Caco-2 (cell line): ENCODE results near the gene ZNF407. TPM values are rescaled to one million over a fixed set of nuclear protein-coding genes. Genes with fewer than 3 reads are reported as not detected.

ENCODE experiments used
- BruUV-seq: library from RNA; stranded (reverse); fragments of 400-500 nt; replicated peaks from 2 replicates; lab custom pipeline; 2021; lab: Mats Ljungman, UMichigan
- CTCF ChIA-PET: fragments of 300-600 bp; sonication (Branson Sonifier 250); formaldehyde crosslinking; loops from one replicate; lab custom pipeline; 2022; ENCODE audit warnings: antibody characterized with exemption; lab: Charles Lee
- POLR2A ChIA-PET: fragments of 300-600 bp; sonication (Branson Sonifier 250); formaldehyde crosslinking; loops from one replicate; lab custom pipeline; 2022; ENCODE audit warnings: antibody characterized with exemption; lab: Charles Lee
- DNase-seq, 2 experiments: peaks; one replicate each; pipeline versions ENCODE4 v3.0.0 to v3.0.0-alpha.2; 2020 to 2022
- H3K27me3 ChIP-seq: replicated peaks from 2 replicates; pipeline ENCODE4 v1.6.0; 2011; ENCODE audit warnings: low read length; ENCODE audit not compliant: control insufficient read depth, insufficient read depth
- H3K36me3 ChIP-seq: 2 replicates; pipeline ENCODE4 v1.5.1; 2011; ENCODE audit warnings: low read length; ENCODE audit not compliant: control insufficient read depth, insufficient read depth
- H3K4me1 ChIP-seq: fragments of 250-450 bp; sonication (Bioruptor Pico); 2 replicates; pipeline ENCODE4 v1.5.1; 2020; ENCODE audit warnings: mild to moderate bottlenecking
- H3K4me3 ChIP-seq: 2 replicates; pipeline ENCODE4 v1.5.1; 2011; ENCODE audit warnings: low read depth, mild to moderate bottlenecking, control low read depth, low read length
- H3K9me3 ChIP-seq: fragments of 250-450 bp; sonication (Bioruptor Pico); 2 replicates; pipeline ENCODE4 v1.5.1; 2020; ENCODE audit warnings: mild to moderate bottlenecking, moderate library complexity
- H3K27ac Mint-ChIP-seq: one replicate; pipeline ENCODE4 v1.8.0; 2022; ENCODE audit warnings: mixed read lengths; ENCODE audit not compliant: unreplicated experiment
- H3K27me3 Mint-ChIP-seq: one replicate; pipeline ENCODE4 v1.8.0; 2022; ENCODE audit warnings: mixed read lengths; ENCODE audit not compliant: insufficient read depth, unreplicated experiment
- H3K36me3 Mint-ChIP-seq: one replicate; pipeline ENCODE4 v1.8.0; 2022; ENCODE audit warnings: mild to moderate bottlenecking, mixed read lengths; ENCODE audit not compliant: insufficient read depth, unreplicated experiment
- H3K4me1 Mint-ChIP-seq: one replicate; pipeline ENCODE4 v1.8.0; 2022; ENCODE audit warnings: low read depth, mixed read lengths; ENCODE audit not compliant: unreplicated experiment
- H3K4me3 Mint-ChIP-seq: one replicate; pipeline ENCODE4 v1.8.0; 2022; ENCODE audit warnings: mild to moderate bottlenecking, moderate library complexity, mixed read lengths; ENCODE audit not compliant: unreplicated experiment
- H3K9me3 Mint-ChIP-seq: one replicate; pipeline ENCODE4 v1.8.0; 2022; ENCODE audit warnings: mixed read lengths; ENCODE audit not compliant: unreplicated experiment
- intact Hi-C: fragments of 100-400 bp; cut with micrococcal nuclease; formaldehyde crosslinking; loops from one replicate; pipeline ENCODE4 v1.10.0; 2022; ENCODE audit not compliant: unreplicated experiment
- total RNA-seq: library from RNA; stranded (reverse); gene quantifications from 2 replicates; pipeline ENCODE4 v1.2.3, GENCODE V29; 2022
- TF ChIP-seq, protein P1 (sequence below), 2 experiments: fragments of 200-600 bp in 1 of 2; IDR thresholded peaks; 1 replicate in 1 of 2; 2 replicates in 1 of 2; pipeline versions ENCODE4 v1.5.1 to v1.8.0; 2011 to 2022; ENCODE audit warnings: antibody characterized with exemption in 1 of 2, control low read depth in 1 of 2, inconsistent platforms in 1 of 2, low read depth in 1 of 2, low read length in 1 of 2, mild to moderate bottlenecking in 1 of 2, moderate library complexity in 1 of 2; ENCODE audit not compliant: insufficient read depth in 1 of 2, severe bottlenecking in 1 of 2, unreplicated experiment in 1 of 2

The ZNF407 gene
- total RNA-seq, 1 experiment from 2014 or later: 4.7 TPM

DNA sequence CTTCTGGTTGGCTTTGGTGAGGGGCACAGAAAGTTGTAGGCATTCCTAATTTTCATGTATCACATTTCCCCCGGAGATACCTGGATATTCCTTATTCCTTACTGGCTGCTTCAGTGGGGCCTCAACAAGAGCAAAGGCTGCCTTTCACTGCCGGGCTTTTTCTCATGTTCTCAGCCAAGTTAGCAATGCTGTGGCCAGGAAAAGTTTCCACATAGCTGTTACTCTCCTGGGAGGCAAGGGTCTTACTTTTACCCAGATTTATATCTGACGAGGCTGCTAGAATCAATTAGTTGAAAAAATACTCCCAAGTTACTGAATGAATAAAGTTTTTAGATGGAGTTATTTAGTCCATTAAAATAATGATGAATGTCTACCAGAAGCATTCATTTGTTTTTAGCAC lies 230.5 kb downstream of the ZNF407 start:
- H3K27me3 ChIP-seq: no peaks in the 10 kb centered on the region
- Mint-ChIP-seq H3K27me3 (no peaks in the 10 kb centered on the region), H3K4me3 (no peak overlapping the region), H3K36me3 (no peaks in the 10 kb centered on the region), H3K27ac (no peak overlapping the region), H3K9me3 (no peaks in the 10 kb centered on the region), H3K4me1 (no peaks in the 10 kb centered on the region)
- H3K9me3 ChIP-seq: no peaks in the 10 kb centered on the region
- no peaks in the 10 kb centered on the region for H3K36me3 ChIP-seq
- DNase-seq: no peak
- intact Hi-C loops: no loop called here
- TF ChIP-seq, protein P1, sequence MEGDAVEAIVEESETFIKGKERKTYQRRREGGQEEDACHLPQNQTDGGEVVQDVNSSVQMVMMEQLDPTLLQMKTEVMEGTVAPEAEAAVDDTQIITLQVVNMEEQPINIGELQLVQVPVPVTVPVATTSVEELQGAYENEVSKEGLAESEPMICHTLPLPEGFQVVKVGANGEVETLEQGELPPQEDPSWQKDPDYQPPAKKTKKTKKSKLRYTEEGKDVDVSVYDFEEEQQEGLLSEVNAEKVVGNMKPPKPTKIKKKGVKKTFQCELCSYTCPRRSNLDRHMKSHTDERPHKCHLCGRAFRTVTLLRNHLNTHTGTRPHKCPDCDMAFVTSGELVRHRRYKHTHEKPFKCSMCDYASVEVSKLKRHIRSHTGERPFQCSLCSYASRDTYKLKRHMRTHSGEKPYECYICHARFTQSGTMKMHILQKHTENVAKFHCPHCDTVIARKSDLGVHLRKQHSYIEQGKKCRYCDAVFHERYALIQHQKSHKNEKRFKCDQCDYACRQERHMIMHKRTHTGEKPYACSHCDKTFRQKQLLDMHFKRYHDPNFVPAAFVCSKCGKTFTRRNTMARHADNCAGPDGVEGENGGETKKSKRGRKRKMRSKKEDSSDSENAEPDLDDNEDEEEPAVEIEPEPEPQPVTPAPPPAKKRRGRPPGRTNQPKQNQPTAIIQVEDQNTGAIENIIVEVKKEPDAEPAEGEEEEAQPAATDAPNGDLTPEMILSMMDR (IDR thresholded peaks at IDR 0.05; ENCODE audit: insufficient read depth in 1 of 2, low read depth in 1 of 2, low read length in 1 of 2, severe bottlenecking in 1 of 2, unreplicated experiment in 1 of 2): no peak
- no peaks in the 10 kb centered on the region for H3K4me1 ChIP-seq
- H3K4me3 ChIP-seq: no peak overlapping the region
- CTCF ChIA-PET: no interaction called here
- POLR2A ChIA-PET: no interaction called here
- no TSS peak for BruUV-seq

DNA sequence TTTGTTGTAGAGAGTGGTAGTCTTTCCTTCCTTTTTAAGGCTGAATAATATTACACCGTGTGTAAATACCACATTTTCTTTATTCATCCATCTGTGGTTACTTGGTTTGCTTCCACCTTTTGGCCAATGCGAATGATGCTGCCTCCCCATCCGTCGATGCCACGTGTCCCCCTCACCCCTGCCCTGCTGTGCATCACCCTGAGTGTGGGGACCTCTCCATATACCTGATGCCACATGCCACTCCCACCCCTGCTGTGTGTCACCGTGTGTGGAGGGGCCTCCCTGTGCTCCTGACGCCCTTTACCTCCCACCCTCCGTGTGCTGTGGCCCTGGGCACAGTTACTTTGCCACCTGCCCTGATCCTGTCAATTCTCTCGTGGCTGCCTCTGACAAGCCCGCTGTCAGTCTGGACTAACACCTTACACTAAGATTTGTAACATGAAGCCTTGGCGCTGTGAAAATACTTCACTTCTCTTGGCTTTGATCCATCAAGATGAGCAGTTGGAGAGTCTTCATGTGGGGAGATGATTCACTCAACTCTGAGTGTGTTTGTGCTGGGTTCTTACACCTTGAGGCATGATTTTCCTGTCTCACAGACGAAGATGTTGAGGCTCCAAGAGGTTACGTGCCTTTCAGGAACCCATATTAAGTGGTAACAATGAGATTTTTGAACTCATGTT lies 234.0 kb downstream of the ZNF407 start:
- H3K4me3 Mint-ChIP-seq: no peak overlapping the region
- no peak overlapping the region for H3K27ac Mint-ChIP-seq
- no peak overlapping the region for H3K4me3 ChIP-seq
- no peaks in the 10 kb centered on the region for H3K27me3 ChIP-seq
- no TSS peak for BruUV-seq
- no peaks in the 10 kb centered on the region for H3K27me3 Mint-ChIP-seq
- intact Hi-C loops: no loop called here
- H3K9me3 ChIP-seq: no peaks in the 10 kb centered on the region
- DNase-seq: no peak
- H3K4me1 Mint-ChIP-seq: peaks cover 21% of the 10 kb centered on the region
- no peaks in the 10 kb centered on the region for H3K36me3 ChIP-seq
- ChIA-PET CTCF (no interaction called here), POLR2A (no interaction called here)
- TF ChIP-seq, protein P1 (IDR thresholded peaks at IDR 0.05; ENCODE audit: insufficient read depth in 1 of 2, low read depth in 1 of 2, low read length in 1 of 2, severe bottlenecking in 1 of 2, unreplicated experiment in 1 of 2): no peak
- H3K36me3 Mint-ChIP-seq: no peaks in the 10 kb centered on the region
- no peaks in the 10 kb centered on the region for H3K9me3 Mint-ChIP-seq
- H3K4me1 ChIP-seq: peaks cover 21% of the 10 kb centered on the region

DNA sequence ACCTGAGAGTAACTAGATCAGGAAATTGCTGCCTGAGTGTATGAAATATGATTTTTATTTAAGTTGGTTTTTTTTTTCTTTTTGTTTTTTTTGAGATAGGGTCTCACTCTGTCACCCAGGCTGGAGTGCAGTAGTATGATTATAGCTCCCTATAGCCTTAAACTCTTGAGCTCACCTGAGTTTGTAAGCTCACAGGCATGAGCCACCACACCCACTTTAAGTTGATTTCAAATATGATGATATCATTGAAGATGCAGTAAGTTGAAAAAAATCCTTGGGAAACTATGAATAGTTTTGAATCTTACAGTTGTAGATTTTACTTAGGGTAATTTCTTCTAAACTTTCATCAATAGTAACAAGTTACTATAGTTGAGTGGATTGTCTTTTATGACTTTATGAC lies 234.7 kb downstream of the ZNF407 start:
- CTCF ChIA-PET: no interaction called here
- POLR2A ChIA-PET: no interaction called here
- no peaks in the 10 kb centered on the region for H3K36me3 ChIP-seq

More for the DNA sequence above, 234.7 kb downstream of the ZNF407 start:
- Mint-ChIP-seq H3K4me1 (peaks cover 21% of the 10 kb centered on the region), H3K27me3 (no peaks in the 10 kb centered on the region), H3K4me3 (no peak overlapping the region), H3K27ac (no peak overlapping the region), H3K9me3 (no peaks in the 10 kb centered on the region), H3K36me3 (no peaks in the 10 kb centered on the region)
- no peaks in the 10 kb centered on the region for H3K9me3 ChIP-seq
- BruUV-seq: no TSS peak
- DNase-seq: no peak
- no peak overlapping the region for H3K4me3 ChIP-seq
- H3K27me3 ChIP-seq: no peaks in the 10 kb centered on the region
- intact Hi-C loops: no loop called here
- TF ChIP-seq, protein P1 (IDR thresholded peaks at IDR 0.05; ENCODE audit: insufficient read depth in 1 of 2, low read depth in 1 of 2, low read length in 1 of 2, severe bottlenecking in 1 of 2, unreplicated experiment in 1 of 2): no peak
- peaks cover 22% of the 10 kb centered on the region for H3K4me1 ChIP-seq
